Measurements from ENCODE around the gene ALG11. TPM values are rescaled to one million over a fixed set of nuclear protein-coding genes. Genes with fewer than 3 reads are reported as not detected.

The ALG11 gene
- total and polyA plus RNA-seq, 2 experiments from 2014 or later = 36.9 to 40.1 TPM

- no peak overlapping the region for H3K27ac ChIP-seq (ENCODE audit: low read depth)
- no peak overlapping the region for H3K4me3 ChIP-seq
- ATAC-seq (no peak), DNase-seq (ENCODE audit: low spot score) (no peak)
- H3K9me2 ChIP-seq (ENCODE audit: insufficient read depth) = no peaks in the 10 kb centered on the region
- no peaks in the 10 kb centered on the region; the same call in 1 of the 2 replicates for H4K20me1 ChIP-seq (replicated peaks; ENCODE audit: insufficient read depth)
- no peaks in the 10 kb centered on the region for H3K79me2 ChIP-seq (replicated peaks; ENCODE audit: insufficient read depth)
- no peak overlapping the region for H3K27ac Mint-ChIP-seq
- no peak overlapping the region for H2AFZ ChIP-seq
- H3K27me3 ChIP-seq (ENCODE audit: insufficient read depth) = no peaks in the 10 kb centered on the region
- TF ChIP-seq NANOG (IDR thresholded peaks at IDR 0.05; ENCODE audit: borderline replicate concordance) = no peak
- TF ChIP-seq ETS1 (IDR thresholded peaks at IDR 0.05) = no peak
- no peak for TF ChIP-seq CREB1 (CRISPR knock-in tag; IDR thresholded peaks at IDR 0.05; ENCODE audit: low read depth)
- TF ChIP-seq ZNF331 (CRISPR knock-in tag; IDR thresholded peaks at IDR 0.05; ENCODE audit: low read depth) = no peak
- no peak for TF ChIP-seq JUNB (IDR thresholded peaks at IDR 0.05; ENCODE audit: unreplicated experiment)
- TF ChIP-seq STAT1 (IDR thresholded peaks at IDR 0.05; ENCODE audit: unreplicated experiment) = no peak
- no peak for TF ChIP-seq EZH2 (IDR thresholded peaks at IDR 0.05; ENCODE audit: low read depth, unreplicated experiment)
- TF ChIP-seq REST (IDR thresholded peaks at IDR 0.05; ENCODE audit: unreplicated experiment) = no peak
- no peak for TF ChIP-seq ZNF462 (CRISPR knock-in tag; IDR thresholded peaks at IDR 0.05)
- no peak for TF ChIP-seq ZNF114 (CRISPR knock-in tag; IDR thresholded peaks at IDR 0.05)
- no peaks in the 10 kb centered on the region for H3K27me3 Mint-ChIP-seq (ENCODE audit: insufficient read depth, low read depth, poor library complexity)
- no peaks in the 10 kb centered on the region for H3K36me3 ChIP-seq (ENCODE audit: insufficient read depth)
- peaks cover 7% of the 10 kb centered on the region; the same call in 1 of the 2 replicates for H3K4me1 ChIP-seq (ENCODE audit: insufficient read depth)
- no peaks in the 10 kb centered on the region for H3F3A ChIP-seq (replicated peaks; ENCODE audit: low read depth)
- peaks cover 4% of the 10 kb centered on the region for H3K4me1 Mint-ChIP-seq
- no peaks in the 10 kb centered on the region for H3K36me3 Mint-ChIP-seq (ENCODE audit: low read depth)
- no peak overlapping the region for H3K4me2 ChIP-seq
- H3K4me3 Mint-ChIP-seq = no peak overlapping the region
- H3K9me3 Mint-ChIP-seq = no peaks in the 10 kb centered on the region; the same call in 2 of the 3 replicates
Measured at GRCh38 chr13:51980908-51981307, 31.3 kb upstream of the ALG11 start.
